Activated T-cell treated with anti-CD3 and anti-CD28 coated beads for 4 hours (primary cell): Measurements from ENCODE around the gene LAMC1.

Experiments used
- DNase-seq: peaks from one replicate; pipeline ENCODE4 v3.0.0-alpha.2; 2020

Gene LAMC1

GRCh38 chr1:183152180-183152579 lies 129.0 kb downstream of the LAMC1 start:
- DNase-seq = no peak

GRCh38 chr1:183155939-183156338 lies 132.7 kb downstream of the LAMC1 start:
- DNase-seq = no peak

GRCh38 chr1:183159960-183160359 lies 136.7 kb downstream of the LAMC1 start:
- no peak for DNase-seq

- DNase-seq = no peak
Observed at GRCh38 chr1:183161391-183161790, 138.2 kb downstream of the LAMC1 start.

- no peak for DNase-seq
Observed at GRCh38 chr1:183163316-183163715, 140.1 kb downstream of the LAMC1 start.

- no peak for DNase-seq
Observed at GRCh38 chr1:183164340-183164739, 141.1 kb downstream of the LAMC1 start.

GRCh38 chr1:183164963-183165362 lies 141.7 kb downstream of the LAMC1 start:
- no peak for DNase-seq

- DNase-seq = no peak
Observed at GRCh38 chr1:183165456-183165855, 142.2 kb downstream of the LAMC1 start.

GRCh38 chr1:183166454-183166853 lies 143.2 kb downstream of the LAMC1 start:
- no peak for DNase-seq

GRCh38 chr1:183167676-183168075 lies 144.5 kb downstream of the LAMC1 start:
- no peak for DNase-seq

GRCh38 chr1:183168308-183168707 lies 145.1 kb downstream of the LAMC1 start:
- DNase-seq = no peak

- DNase-seq = no peak
Observed at GRCh38 chr1:183173828-183174227, 150.6 kb downstream of the LAMC1 start.

- no peak for DNase-seq
Observed at GRCh38 chr1:183175631-183176030, 152.4 kb downstream of the LAMC1 start.

- DNase-seq = no peak
Observed at GRCh38 chr1:183178545-183178944, 155.3 kb downstream of the LAMC1 start.

- DNase-seq = no peak
Observed at GRCh38 chr1:183179033-183179432, 155.8 kb downstream of the LAMC1 start.

GRCh38 chr1:183180218-183180617 lies 157.0 kb downstream of the LAMC1 start:
- DNase-seq = no peak

- no peak for DNase-seq
Observed at GRCh38 chr1:183180634-183181056, 157.4 kb downstream of the LAMC1 start.

GRCh38 chr1:183185941-183186490 lies 162.8 kb downstream of the LAMC1 start, which contains the start of gene LAMC2:
Gene LAMC2 (plus strand): TSS chr1:183186264. CDS start chr1:183186353, 89 bp downstream.
- DNase-seq = no peak

GRCh38 chr1:183186841-183187240 lies 163.6 kb downstream of the LAMC1 start:
- no peak for DNase-seq

- no peak for DNase-seq
Observed at GRCh38 chr1:183188240-183188639, 165.0 kb downstream of the LAMC1 start.

- no peak for DNase-seq
Observed at GRCh38 chr1:183191833-183192232, 168.6 kb downstream of the LAMC1 start.

GRCh38 chr1:183193963-183194525 lies 170.8 kb downstream of the LAMC1 start:
- no peak for DNase-seq

GRCh38 chr1:183194527-183195141 lies 171.4 kb downstream of the LAMC1 start:
- no peak for DNase-seq

GRCh38 chr1:183195142-183195574 lies 171.9 kb downstream of the LAMC1 start:
- DNase-seq = no peak
